Left lobe of liver (tissue), 2 donors: ENCODE measurements around the gene TPPP3. TPM values are rescaled to one million over a fixed set of nuclear protein-coding genes. Genes with fewer than 3 reads are reported as not detected.
"Not testable (repeated sequence)": the region's sequence is repeated elsewhere in the genome, so short reads cannot be mapped to it uniquely, and the experiment has no call there.

ENCODE experiments used
- ATAC-seq: fragments of 200-7000 bp; cut with Tn5 transposase; one replicate; pipeline ENCODE4 v1.9.1; 2020; ENCODE audit warnings: mild to moderate bottlenecking, moderate library complexity
- DNase-seq: peaks from one replicate; pipeline ENCODE4 v3.0.0-alpha.2; 2020; ENCODE audit warnings: low spot score
- total RNA-seq: library from RNA; stranded (reverse); gene quantifications from one replicate; pipeline ENCODE4 v1.2.1, GENCODE V29; 2021
- donor health status: DM: no; HTN: no; CAD: no; lungs with moderate emphysema.
- donor health status: DM: no; HTN: yes; CAD: no.

Gene TPPP3
- total RNA-seq, 1 donor from 2014 or later, result 0.40 TPM

DNA sequence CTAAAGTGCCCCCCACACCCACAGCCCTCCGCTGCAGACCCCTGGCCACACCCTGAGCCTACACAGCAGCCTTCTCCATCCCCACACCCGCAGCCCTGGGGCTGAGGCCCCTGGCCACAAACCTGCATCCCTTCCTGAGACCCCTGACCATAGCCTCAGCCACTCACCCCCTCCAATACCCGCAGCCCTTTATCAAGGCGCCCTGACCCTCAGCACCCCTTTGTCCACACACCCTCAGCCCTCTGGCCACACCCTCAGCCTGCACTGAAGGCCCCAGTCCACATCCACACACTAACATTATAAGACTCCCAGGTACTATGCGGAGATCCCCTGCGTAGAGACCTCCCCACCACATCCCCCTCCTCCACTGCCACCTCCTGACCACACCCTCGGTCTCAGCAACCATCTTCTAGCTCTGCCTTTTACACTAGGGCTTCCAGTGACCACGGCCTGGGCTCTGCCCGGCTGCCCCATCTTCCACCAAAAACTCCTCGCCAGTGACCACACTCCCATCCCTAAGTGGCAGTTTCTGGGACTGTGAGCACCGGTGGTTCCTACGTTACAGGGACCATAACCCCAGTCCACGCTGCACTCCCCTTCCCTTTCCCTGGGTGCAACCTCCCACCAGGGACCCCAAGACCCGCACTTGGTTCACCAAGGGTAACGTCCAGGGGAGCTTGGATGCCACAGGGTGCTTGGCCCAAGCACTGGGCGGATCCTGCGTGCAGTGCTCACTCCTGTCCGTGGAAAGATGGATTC is 818 bp downstream of the TPPP3 start:
- no peak for ATAC-seq
- no peak for DNase-seq

DNA sequence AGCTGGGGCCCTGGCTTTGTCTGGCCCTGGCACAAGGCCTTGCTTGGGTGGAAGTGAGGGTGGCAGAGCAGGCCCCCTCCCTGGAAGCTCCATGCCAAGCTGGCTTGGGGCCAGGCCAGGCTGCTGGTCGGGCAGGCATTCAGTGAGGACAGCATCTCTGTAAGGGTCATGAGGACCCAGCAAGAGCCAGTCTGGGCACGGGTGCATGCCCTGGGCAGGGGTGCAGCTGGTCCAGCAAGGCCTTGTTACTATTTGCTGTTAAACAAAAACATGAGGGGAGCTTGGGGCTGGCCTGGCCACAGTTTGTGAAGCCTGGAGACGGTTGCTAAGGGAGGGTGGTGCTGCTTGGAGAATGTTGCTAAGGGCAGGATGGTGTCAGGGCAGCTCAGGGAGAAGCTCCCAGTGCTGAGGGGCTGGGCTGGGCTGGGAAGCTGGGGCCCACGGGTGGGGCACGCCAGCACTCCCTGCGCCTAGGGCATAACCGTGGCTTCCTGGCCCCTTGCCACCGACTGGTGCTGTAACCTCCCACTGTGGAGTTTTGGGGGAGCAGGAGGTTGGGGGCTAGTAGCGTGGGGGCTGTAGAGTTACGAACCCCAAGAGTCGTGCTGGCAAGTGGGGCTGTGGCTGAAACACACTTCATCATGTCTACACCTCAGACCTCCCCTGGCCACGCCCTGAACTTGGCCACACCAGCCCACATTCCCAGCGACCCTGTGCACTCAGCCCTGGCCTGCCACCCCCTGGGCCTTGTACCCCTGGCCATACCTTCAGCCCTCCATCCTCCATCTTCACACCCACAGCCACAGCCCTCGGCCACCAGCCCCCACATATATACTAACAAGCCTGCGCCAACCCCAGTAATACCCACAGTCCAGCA is 1.6 kb downstream of the TPPP3 start:
- no peak for DNase-seq
- ATAC-seq, result no peak

DNA sequence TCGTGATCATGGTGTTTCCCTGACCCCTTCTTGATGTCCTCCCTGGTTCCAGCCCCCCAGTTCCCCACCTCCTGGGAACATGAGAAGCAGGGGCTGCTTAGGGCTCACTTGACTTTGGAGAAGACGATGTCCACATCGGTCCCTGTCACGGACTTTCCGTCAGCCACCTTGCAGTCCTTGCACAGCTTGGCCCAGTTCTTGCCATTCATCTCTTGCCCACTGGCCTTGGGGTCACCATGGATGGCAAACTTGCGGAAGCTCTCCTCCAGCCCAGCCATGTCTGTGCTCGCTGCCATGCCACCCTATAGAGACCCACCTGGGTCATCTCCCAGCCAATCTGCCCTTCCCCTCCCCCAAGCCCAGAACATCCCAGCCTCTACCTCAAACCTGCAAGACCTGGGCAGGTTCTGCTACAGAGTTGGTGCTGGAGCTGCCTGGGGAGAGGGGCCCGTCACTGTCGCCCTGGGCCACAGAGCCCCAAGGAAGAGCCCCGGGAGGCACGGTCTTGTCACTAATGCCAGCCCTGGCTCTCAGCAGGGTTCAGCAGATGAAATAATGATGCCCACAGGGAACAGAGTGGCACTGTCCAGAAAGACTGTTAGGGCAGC is 2.4 kb downstream of the TPPP3 start:
- ATAC-seq (no peak), DNase-seq (no peak)

DNA sequence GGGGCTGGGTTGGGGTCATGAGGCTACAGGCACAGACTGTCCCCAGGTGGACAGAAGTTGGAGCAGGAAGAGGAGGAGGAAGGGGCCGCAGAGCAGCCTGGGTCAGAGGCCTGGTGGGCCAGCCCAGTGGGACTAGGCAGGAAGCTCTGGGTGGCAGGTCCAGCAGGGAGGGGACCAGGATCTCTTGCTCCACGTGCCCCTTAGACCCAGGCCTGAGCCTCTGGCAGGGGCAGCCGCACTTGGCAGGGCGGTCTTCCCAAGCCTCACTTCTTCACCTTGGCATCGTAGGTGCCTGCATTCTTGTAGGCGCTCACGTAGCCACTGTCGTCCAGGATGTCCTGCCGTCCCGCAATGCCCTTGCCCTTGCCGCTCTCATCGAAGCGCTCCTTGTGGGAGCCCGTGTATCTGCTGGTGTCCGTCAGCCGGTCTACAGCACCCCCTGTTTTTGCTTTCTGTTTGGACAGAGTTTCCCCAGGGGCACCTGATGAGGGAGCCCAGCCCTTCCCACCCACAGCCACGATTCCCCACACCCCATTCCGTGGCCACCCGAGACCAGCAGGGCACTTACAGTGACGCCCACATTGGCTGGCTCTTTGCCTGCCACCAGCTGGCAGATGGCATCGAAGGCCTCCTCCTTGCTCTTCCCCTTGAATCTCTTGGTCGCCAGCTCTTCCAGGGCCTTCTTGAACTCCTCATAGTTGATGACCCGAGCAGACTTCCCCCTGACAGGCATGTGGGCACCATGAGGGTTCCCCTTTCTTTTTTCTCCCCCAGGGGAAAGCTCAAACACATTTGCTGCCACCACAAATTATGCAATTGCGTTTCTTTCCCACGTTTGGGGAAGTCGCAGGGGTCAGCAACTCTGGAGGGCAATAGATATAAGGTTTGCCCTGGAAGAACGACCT is 3.1 kb downstream of the TPPP3 start:
- DNase-seq, result no peak
- peak; percentile 8 for ATAC-seq

DNA sequence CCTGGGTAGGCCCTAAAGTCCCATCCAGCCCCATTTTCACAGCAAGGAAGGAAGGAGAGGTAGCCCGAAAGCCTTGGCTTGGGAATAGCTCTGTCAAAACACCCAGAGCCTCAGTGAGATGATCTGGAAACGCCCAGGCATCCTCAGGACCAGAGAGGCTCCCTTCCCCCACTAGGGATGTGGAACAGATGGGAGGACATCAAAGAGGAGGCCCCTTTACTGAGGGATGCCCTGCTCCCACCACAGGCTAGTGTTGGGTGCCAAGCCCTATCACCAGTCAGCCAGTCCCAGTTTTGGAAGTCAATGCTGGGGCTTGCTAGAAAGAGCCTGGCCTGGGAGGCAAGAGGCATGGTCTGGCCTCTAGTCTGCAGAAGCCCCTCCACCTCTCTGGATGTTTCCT is 4.7 kb downstream of the TPPP3 start:
- DNase-seq (no peak), ATAC-seq (no peak)

DNA sequence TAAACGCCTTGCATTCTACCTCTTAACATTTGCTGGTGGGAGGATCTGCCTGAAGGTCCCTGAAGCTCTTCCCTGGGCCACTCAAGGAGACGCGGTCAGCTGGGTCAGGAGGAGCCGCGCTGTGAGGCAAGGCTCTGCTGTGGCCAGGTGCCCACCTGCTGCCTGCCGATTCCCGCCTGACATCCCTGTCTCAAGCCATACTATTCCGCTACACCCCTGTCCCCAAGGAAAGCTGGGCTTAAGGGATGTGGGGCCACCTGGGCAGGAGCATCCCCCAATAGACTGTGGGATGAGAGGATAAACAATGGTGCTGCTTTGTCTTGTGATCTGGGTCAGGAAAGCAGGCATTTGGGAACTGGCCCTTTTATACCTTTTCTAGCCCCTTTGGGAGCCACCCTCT is 5.1 kb downstream of the TPPP3 start:
- no peak for ATAC-seq
- no peak for DNase-seq

DNA sequence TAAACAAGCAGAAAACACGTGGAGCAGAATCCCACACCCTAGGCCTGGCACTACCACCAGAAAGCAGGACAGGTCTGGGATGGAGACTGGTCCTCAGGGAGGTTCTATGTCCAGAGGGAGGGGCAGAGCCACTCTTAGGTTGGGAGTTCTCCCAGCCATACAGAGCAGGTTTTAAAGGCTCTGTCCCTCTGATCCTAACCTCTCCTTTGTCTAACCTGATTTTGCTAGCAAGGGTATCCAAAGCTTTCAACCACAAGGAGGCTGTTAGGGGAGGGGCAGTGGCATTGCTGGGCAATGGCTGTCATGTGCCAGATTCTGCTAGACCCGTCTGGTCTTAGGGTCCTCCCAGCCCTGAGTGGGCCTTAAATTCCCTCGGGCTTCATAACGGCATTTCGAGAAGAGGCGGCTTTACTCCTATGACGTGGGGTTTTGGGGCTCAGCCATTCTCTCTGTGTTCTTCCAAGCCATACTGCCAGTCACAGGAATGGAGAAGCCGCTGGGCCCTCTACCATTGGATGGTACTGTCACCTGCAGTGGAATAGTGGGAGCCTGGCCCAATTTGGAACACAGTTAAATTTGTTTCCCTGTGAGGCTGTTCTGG is 5.7 kb downstream of the TPPP3 start:
- DNase-seq (no peak), ATAC-seq (no peak)

DNA sequence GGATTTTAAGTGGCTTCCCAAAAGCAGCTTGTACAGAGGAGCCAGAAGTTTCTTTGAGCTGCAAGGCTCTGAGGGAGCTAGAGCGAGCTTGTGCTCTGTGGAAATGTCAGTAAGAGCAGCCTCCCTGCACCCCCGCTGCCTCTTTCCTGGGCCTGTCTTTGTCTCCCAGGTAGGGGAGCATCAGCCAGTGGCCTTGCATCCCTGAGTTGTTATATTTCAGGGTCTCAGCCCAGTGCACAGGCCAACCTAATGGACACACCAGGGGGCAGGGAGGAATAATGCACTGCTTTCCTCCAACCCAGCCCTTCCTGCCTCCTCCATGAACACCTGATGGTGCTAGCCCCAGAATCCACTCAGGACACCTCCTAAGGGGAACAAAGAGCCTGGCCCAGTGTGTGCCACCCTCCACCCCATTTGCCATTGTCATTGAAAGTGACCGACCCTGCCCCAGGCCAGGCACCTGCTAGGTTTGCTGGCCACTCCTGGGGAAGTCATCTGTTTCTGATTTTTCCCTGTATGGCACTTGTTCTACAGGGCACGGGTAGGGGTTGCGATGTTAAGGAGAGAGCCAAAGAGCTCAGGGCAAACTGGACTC is 6.3 kb downstream of the TPPP3 start:
- DNase-seq (no peak), ATAC-seq (no peak)

DNA sequence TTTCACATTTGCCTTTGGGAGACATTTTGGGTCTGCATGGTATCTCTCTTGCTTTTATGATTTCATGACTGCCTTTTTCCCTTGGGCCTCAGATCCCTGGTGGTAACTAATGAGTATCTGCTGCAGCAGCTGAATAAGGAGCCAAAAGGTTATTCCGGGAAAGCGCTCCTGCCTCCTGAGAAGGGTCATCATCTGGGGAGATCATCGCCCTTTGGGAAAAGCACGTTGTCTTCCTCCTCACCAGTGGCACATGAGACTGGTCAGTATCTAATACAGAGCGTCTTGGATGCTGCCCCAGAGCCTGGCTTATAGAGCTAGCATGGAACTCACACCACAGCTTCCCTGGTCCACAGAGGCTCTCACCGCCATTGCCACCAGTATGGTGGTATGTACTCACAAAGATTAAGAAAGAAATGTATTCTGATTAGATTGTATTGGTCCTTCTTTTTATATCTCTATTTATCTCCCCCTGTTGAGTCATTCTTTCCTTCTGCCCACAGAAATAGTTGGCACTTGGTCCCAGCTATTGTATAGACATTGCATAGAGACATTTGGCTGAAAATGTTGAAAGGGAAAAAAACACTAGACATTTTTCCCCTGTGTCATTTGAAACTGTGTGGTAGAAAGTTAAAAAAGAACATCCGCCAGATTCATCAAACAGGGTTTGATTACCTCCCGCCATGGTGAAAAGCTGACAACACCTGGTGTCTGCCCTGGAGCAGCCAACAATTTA is 8.4 kb downstream of the TPPP3 start:
- DNase-seq, result no peak

DNA sequence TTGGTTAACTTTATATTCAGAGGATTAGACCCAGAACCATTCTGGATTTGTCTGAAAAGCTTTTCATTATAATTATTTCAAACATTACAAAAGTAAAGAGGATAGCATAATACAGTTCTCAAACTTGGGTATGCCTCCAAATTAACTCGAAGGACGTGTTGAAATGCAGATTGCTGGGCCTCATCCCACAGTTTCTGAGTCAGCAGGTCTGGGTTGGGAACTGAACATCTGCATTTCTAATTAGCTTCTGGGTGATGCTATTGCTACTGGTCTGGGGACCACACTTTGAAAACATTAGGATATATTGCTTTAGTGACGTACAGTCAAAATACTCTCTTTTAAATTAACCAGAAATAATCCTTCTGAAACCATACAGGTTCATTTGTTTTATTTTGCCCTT is 10.0 kb downstream of the TPPP3 start:
- DNase-seq (no peak), ATAC-seq (no peak)

More for the DNA sequence above, 8.4 kb downstream of the TPPP3 start:
- no peak for ATAC-seq

DNA sequence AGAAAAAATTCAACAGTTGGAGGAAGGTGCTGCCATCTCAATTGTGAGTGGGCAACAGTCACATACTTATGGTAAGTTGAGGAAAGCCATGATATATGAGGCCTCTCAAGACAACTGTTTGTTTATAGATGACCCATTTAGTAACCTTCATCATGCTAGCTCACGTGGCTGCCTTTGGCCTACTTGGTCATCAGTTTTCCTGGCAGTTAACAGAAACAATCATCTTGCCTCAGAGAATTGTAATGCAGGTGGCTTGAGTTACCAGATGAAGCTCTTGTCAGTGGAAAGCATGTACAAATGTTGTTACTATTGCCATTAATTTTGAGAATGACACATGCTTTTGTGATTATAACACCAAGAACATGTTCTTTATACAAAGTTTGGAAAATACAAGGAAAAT is 14.7 kb downstream of the TPPP3 start:
- no peak for ATAC-seq

DNA sequence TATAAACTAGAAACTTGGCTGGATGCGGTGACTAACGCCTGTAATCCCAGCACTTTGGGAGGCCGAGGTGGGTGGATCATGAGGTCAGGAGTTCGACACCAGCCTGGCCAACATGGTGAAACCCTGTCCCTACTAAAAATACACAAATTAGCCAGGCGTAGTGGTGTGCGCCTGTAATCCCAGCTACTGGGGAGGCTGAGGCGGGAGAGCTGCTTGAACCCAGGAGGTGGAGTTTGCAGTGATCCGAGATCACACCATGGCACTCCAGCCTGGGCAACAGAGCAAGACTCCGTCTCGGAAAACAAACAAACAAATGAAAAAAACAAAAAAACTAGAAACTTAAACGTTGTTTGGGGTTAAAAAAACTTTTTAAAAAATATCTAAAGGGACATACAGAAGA is 17.3 kb downstream of the TPPP3 start:
- DNase-seq, ATAC-seq: not testable (repeated sequence)

More for the DNA sequence above, 14.7 kb downstream of the TPPP3 start:
- DNase-seq, result no peak

DNA sequence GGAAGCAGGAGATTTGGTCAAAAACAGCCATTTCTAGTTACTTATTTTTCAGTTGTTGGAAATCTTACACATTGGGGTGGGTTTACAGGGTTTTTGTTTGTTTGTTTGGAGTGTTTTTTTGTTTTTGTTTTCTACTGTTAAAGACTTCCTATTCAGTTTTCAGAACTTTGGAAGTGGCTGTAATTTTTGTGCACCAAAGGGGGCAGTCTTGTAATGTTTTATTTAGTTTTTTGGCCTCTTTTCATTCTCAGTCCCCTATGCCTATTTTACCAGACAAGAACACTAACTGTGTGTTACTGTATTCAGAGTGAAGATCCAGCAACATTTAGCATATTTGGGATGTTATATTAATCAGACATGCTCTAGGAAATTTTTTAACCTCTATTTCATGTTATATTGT is 20.6 kb downstream of the TPPP3 start:
- DNase-seq (no peak), ATAC-seq (no peak)

DNA sequence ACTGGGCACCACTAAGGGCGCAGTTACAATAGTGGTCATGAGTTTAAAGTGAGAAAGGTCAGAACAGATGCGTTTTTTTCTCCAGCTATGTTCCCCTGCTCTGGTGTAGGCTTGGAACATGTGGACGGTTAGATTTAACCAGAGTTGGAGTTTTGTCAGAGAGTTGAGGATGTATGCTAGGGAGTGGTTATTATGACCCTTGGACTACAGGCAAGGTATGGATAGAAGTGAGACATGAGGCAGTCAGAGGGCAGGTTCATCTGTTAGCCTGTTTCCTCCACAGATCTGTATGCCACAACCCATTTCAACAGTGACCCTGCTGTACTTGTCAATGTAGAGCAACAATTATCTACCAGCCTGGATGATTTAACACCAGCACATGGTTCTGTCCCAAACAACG is 22.6 kb downstream of the TPPP3 start:
- no peak for DNase-seq
- no peak for ATAC-seq

DNA sequence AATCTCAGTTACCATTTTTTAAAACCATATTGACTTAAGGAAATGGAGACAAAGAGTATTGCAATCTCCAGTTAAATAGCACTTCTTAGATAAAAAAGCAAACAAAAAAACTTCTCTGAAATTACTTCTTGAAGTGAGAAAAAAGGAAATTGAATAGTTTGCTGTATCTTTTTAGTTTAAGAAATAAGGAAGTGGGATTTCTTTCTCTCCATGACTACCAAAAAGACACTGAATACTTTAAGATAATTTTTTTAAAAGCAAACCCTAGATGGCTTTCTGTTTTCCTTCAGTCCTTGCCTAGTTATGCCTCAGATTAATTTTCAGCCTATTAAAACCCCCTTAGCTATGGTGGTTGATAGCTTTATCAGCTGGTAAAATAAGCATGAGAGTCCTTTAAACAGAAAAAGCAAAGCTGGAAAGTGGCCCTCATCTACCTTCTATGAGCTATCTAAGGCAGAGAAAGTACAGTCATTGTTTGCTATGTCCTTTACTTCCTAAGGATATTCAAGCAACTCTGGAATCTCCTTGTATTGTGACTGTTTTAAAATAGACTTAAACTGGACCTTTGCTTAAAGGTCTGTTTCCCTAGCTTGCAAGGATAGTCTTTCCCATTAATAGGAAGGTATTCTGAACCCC is 28.6 kb downstream of the TPPP3 start:
- DNase-seq (no peak), ATAC-seq (no peak)

DNA sequence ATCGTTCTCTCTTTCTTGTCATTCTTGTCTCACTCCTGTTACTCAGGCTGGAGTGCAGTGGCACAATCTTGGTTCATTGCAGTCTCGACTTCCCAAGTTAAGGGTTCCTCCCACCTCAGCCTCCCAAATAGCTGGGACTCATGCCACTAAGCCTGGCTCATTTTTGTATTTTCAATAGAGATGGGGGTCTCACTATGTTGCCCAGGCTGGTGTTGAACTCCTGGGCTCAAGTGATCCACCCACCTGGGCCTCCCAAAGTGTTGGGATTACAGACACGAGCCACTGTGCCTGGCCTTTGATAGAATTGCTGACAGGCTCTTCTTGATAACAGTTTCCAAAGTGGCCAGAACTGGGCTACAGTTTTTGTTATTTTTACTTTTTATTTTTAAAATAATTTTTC is 32.3 kb downstream of the TPPP3 start:
- ATAC-seq (no peak), DNase-seq (no peak)

DNA sequence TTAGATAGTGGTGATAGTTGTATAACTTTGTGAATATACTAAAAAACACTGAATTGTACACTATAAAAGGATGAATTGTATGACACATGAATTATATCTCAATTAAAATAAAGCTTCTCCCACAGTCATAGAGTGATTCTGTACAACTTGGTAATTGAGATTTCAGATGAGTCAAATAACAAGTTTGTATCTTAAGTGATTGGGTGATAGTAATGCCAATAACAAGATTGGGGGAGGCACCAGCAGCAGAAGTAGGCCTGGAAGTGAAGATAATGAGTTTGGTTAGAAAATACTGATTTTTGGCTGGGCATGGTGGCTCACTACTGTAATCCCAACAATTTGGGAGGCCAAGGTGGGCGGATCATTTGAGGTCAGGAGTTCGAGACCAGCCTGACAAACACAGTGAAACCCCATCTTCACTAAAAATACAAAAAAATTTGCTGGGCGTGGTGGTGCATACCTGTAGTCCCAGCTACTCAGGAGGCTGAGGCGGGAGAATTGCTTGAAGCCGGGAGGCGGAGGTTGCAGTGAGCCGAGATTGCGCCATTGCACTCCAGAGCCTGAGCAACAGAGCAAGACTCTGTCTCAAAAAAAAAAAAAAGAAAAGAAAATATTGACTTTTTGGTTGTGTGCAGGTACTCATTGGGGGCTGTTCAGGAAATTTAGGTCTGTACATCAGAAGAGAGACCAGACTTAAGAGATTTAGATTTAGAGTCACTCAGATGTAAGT is 33.6 kb downstream of the TPPP3 start:
- ATAC-seq, DNase-seq: not testable (repeated sequence)

DNA sequence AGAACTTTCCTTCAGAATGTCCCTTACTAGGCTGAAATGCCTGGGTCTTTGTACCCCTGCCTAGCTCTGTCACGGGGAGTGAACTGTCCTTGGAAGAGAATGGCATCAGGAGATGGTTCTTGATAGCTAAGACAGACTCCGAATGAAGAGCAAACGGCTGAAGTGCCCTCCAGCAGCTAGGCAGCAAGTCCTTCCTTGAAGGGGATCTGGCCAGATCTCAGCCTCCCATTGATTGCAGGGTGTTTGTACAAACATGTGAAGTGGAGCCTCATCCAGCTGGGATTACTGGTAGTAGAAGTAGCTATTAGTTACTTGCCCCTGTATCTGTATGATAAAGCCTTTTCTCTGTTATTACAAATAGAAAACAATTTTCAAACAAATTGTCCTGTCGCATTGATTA is 35.7 kb downstream of the TPPP3 start:
- no peak for ATAC-seq
- no peak for DNase-seq
